Dendritic cell treated with granulocyte-macrophage colony-stimulating factor and Interleukin-4, amounts not matched to agents 40 ng/mL and 50 ng/mL, for 4 days (primary cell): Measurements from ENCODE around the gene PACSIN1.

Experiments used
- H3K27ac Mint-ChIP-seq: one replicate; pipeline ENCODE4 v1.8.0; 2022; ENCODE audit warnings: mild to moderate bottlenecking, mixed read lengths
- H3K27me3 Mint-ChIP-seq: one replicate; pipeline ENCODE4 v1.8.0; 2022; ENCODE audit warnings: mild to moderate bottlenecking, mixed read lengths
- H3K36me3 Mint-ChIP-seq: one replicate; pipeline ENCODE4 v1.8.0; 2022; ENCODE audit warnings: low read depth, mixed read lengths
- H3K4me1 Mint-ChIP-seq: one replicate; pipeline ENCODE4 v1.8.0; 2022; ENCODE audit warnings: low read depth, mixed read lengths
- H3K4me3 Mint-ChIP-seq: one replicate; pipeline ENCODE4 v1.8.0; 2022; ENCODE audit warnings: mild to moderate bottlenecking, moderate library complexity, mixed read lengths
- H3K9me3 Mint-ChIP-seq: one replicate; pipeline ENCODE4 v1.8.0; 2022; ENCODE audit warnings: mixed read lengths
- intact Hi-C: fragments of 100-400 bp; cut with micrococcal nuclease; formaldehyde crosslinking; loops from one replicate; pipeline ENCODE4 v1.15.0; 2022

The PACSIN1 gene

DNA sequence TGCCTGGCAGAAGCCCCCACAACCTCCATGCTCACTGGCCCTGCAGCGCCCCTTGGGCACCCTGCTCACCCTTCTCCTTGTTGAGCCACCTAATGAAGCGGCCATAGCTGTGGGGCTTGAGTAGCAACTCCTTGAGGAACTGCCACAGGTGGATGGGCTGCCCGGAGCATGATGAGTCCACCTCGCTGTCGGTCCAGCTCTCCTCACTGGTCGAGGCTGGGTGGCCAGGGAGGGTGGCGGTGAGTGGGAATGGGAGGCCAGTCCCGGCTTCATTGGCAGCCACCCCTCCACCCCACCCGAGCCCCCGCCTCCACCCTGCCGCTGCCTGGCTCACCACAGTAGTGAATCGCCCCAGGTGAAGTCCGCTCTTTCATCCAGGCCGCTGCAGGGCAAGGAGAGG is 73.3 kb downstream of the PACSIN1 start:
- intact Hi-C loops = no loop called here
- peaks cover 8% of the 10 kb centered on the region for H3K4me1 Mint-ChIP-seq
- no peaks in the 10 kb centered on the region for H3K9me3 Mint-ChIP-seq
- no peaks in the 10 kb centered on the region for H3K27me3 Mint-ChIP-seq
- H3K27ac Mint-ChIP-seq = no peak overlapping the region
- no peak overlapping the region for H3K4me3 Mint-ChIP-seq
- no peaks in the 10 kb centered on the region for H3K36me3 Mint-ChIP-seq

DNA sequence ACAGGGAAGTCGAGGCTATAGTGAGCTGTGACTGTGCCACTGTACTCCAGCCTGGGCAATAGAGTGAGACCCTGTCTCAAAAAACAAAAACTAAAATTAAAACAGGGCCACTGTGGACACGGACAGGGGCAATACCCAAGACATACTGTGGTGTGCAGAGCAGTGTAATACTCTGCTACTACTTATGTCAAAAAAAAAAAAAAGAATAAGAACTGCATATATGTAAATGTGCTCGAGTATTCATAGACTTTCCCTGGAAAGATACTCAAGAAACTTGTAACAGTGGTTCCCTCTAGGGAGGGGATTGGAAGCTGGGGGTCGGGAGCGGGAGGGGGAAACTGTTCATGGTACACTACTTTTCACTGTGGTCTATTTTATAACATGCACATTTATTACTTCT is 74.3 kb downstream of the PACSIN1 start:
- H3K27me3 Mint-ChIP-seq = peaks cover 2% of the 10 kb centered on the region
- peaks cover 18% of the 10 kb centered on the region for H3K4me1 Mint-ChIP-seq
- no peak overlapping the region for H3K4me3 Mint-ChIP-seq
- H3K27ac Mint-ChIP-seq = no peak overlapping the region
- H3K36me3 Mint-ChIP-seq = no peaks in the 10 kb centered on the region
- H3K9me3 Mint-ChIP-seq = no peaks in the 10 kb centered on the region
- intact Hi-C loops = no loop called here

DNA sequence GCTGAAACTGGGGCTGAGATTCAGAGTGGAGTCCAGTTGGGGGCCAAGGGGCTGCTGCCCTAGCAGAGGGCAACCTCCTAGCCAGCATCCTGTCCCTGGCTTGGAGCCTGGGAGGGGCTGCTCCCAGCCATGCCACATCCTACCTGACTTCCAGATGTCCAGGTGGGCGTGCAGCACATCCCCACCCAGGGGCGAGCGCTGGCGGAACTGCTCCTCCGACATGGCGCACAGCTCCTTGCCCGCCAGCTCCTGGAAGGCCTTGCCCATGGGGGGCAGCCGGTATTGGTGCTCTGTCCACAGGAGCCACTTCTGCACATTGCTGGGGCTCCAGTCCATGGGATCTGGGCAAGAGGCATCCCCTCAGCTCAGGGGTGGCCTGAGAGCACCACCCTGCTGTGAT is 75.0 kb downstream of the PACSIN1 start:
- Mint-ChIP-seq H3K4me3 (no peak overlapping the region), H3K27ac (no peak overlapping the region), H3K27me3 (peaks cover 4% of the 10 kb centered on the region), H3K9me3 (no peaks in the 10 kb centered on the region), H3K36me3 (no peaks in the 10 kb centered on the region), H3K4me1 (peaks cover 19% of the 10 kb centered on the region)
- intact Hi-C loops = no loop called here

DNA sequence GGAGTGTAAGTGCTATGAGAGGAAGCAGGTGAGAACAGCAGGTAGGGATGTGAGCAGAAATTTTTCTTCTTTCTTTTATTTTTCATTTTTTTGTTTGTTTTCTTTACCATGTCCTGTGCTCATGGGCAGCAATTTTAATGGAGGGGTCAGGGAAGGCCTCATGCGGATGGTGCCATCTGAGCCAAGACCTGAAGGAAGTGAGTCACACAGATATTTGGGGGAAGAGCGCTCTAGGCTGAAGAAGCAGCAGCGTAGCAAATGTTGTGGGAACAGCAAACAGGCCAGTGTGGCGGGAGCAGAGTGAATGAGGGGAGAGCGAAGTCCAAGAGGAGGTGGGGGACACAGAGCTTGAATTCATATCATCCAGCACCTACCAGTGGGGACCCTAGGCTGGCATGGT is 77.5 kb downstream of the PACSIN1 start:
- H3K4me1 Mint-ChIP-seq = peaks cover 25% of the 10 kb centered on the region
- no peak overlapping the region for H3K4me3 Mint-ChIP-seq
- intact Hi-C loops = no loop called here
- no peaks in the 10 kb centered on the region for H3K9me3 Mint-ChIP-seq
- H3K27me3 Mint-ChIP-seq = peaks cover 12% of the 10 kb centered on the region
- H3K36me3 Mint-ChIP-seq = no peaks in the 10 kb centered on the region
- H3K27ac Mint-ChIP-seq = no peak overlapping the region

- Mint-ChIP-seq H3K4me1 (peaks cover 25% of the 10 kb centered on the region), H3K27ac (no peak overlapping the region), H3K4me3 (no peak overlapping the region), H3K36me3 (no peaks in the 10 kb centered on the region), H3K27me3 (peaks cover 12% of the 10 kb centered on the region), H3K9me3 (no peaks in the 10 kb centered on the region)
- intact Hi-C loops = no loop called here
Observed at GRCh38 chr6:34544052-34544604, 78.3 kb downstream of the PACSIN1 start.

- intact Hi-C loops = no loop called here
- Mint-ChIP-seq H3K27me3 (peaks cover 12% of the 10 kb centered on the region), H3K27ac (no peak overlapping the region), H3K4me1 (peaks cover 25% of the 10 kb centered on the region), H3K9me3 (no peaks in the 10 kb centered on the region), H3K36me3 (no peaks in the 10 kb centered on the region), H3K4me3 (no peak overlapping the region)
Observed at GRCh38 chr6:34544776-34545471, 79.0 kb downstream of the PACSIN1 start.

DNA sequence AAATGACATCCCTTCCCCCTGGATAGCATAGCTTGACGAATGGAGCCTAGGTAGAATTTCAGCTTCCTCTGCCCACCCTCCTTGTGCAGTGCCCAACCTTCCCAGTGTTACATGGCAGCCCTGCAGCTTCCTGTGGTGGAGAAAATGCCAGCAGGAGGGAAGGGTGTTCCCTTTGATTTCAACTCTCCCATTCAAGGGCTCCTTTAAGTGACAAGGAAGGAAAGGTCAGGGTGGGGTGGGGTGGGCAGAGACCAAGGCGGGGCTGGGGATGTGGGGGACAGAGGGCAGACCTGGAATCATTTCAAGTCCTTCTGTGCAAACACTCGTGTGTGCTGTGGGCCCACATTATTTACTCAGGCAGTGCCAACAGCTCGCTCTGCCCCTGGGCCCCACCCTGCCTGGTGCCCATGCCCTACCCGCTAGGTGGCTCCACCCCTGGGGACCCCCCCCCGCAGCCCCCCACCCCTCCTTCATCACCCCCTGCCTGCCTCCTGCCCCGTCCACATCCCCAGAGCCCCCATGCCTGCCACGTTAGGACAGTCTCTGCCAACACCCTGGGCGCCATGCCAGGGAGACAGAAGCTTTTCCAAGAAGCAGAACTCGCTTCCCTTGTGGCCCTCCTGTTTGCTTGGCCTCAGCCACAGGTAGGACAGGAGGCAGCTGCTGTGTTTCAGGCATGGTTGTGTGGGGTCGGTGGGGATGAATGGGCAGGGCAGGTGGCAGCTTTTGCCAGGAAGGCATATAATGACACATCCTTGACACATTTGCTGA is 80.9 kb downstream of the PACSIN1 start:
- intact Hi-C loops = no loop called here
- H3K4me3 Mint-ChIP-seq = no peak overlapping the region
- peaks cover 33% of the 10 kb centered on the region for H3K4me1 Mint-ChIP-seq
- no peaks in the 10 kb centered on the region for H3K9me3 Mint-ChIP-seq
- peaks cover 14% of the 10 kb centered on the region for H3K27me3 Mint-ChIP-seq
- no peak overlapping the region for H3K27ac Mint-ChIP-seq
- no peaks in the 10 kb centered on the region for H3K36me3 Mint-ChIP-seq

DNA sequence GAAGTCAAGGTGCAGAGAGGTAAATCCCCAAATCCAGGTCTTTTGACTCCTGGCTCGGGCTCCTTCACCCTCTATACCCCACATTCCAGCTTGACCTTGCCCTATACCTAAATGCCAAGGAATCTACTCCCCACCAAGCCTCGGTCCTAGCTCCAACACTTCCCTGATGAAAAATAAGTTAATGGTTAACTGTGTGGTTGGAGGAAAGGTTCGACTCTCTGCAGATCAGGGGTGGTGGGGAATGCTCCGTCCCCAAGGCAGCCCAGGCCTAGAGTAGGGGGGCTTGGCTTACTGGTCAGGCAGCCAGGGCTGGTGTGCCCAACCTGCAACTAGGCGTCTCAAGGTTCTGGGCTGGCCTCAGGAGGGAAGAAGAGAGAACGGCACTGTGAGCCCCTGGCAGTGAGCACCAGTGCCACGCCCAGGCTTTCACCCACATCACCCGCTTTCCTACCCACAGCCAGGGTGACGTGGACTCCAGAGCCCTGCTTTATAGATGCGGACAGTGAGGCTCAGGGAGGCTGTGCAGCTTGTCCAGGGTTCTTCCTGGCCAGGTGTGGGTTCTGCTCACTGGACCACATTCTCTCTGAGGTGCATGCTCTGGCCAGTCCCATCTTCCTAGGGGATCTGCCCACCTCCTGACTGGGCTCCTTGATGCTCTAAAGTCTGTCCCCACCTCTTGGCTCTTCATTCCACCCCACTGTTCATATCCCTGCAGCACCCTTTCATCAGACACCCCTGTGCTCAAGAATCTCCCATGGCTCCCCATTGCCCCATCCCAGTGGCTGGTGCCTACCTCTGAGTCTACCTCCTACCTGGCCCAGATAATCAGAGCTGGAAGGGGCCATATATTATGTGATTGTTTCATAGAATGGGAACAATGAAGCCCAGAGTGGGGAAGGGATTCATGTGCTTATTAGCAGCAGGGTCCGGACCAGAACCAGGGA is 82.1 kb downstream of the PACSIN1 start:
- no peaks in the 10 kb centered on the region for H3K36me3 Mint-ChIP-seq
- no peaks in the 10 kb centered on the region for H3K9me3 Mint-ChIP-seq
- H3K27ac Mint-ChIP-seq = no peak overlapping the region
- no peak overlapping the region for H3K4me3 Mint-ChIP-seq
- H3K4me1 Mint-ChIP-seq = peaks cover 44% of the 10 kb centered on the region
- intact Hi-C loops = no loop called here
- H3K27me3 Mint-ChIP-seq = peaks cover 20% of the 10 kb centered on the region

DNA sequence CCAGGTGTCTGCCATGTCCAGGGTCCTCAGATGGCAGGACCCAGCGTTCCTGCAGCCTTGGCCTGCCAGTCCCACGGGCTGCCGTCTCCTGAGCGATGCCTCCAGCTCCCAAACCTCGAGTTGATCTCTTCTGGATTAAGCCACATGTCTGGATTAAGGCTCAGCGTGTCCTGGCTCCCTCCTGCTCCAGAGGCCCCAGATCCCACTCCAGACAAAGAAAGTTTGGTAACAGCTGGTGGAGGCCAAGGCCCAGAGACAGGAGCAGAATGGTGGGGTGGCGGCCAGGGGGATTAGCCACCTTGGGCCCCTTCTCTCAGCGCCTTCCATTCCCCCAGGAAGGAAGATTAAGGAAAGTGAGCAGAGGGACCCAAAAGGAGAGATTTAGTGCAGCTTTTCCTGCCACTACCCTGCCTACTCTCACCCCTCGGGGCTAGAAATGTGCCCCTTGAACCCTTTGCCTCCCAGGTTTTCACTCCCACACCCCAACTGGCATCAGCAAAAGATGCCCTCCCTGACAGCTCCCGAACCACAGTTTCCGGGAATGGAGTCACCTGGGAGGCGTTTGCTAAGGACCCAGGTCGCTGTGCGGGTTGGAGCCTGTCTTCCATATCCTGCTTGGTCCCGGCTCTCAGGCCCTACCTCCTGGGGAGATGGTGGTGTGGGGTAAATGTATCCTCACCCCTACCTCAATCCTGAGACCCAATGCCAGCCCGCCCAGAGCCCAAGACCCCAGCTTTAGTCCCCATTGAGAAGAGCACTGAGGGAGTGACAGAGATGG is 83.3 kb downstream of the PACSIN1 start:
- Mint-ChIP-seq H3K36me3 (no peaks in the 10 kb centered on the region), H3K4me1 (peaks cover 49% of the 10 kb centered on the region), H3K4me3 (no peak overlapping the region), H3K27me3 (peaks cover 24% of the 10 kb centered on the region), H3K27ac (no peak overlapping the region), H3K9me3 (no peaks in the 10 kb centered on the region)
- intact Hi-C loops = no loop called here

DNA sequence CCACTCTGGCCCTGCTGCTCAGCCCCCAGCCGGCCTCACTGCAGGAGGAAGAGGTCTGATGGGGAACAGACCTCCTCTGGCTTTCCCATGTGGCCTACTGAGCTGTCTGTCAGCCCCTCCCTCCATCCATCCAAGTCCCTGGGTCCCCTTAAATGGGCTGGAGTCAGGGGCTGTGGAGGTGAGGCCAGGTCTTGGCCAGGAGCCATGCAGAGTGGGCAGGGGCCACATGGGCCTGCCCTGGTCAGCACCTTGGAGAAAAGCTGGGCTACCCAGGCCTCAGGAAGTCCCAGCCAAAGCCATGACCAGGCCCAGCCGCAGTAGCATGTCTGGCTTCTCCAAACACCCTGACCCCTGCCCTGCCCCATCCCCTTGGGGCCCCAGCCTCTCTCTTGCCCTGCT is 83.9 kb downstream of the PACSIN1 start:
- H3K27me3 Mint-ChIP-seq = peaks cover 26% of the 10 kb centered on the region
- no peak overlapping the region for H3K4me3 Mint-ChIP-seq
- no peak overlapping the region for H3K27ac Mint-ChIP-seq
- no peaks in the 10 kb centered on the region for H3K9me3 Mint-ChIP-seq
- no peaks in the 10 kb centered on the region for H3K36me3 Mint-ChIP-seq
- intact Hi-C loops = no loop called here
- H3K4me1 Mint-ChIP-seq = peaks cover 49% of the 10 kb centered on the region

- no peaks in the 10 kb centered on the region for H3K36me3 Mint-ChIP-seq
- H3K27me3 Mint-ChIP-seq = peaks cover 30% of the 10 kb centered on the region
- intact Hi-C loops = no loop called here
- no peak overlapping the region for H3K27ac Mint-ChIP-seq
- H3K9me3 Mint-ChIP-seq = no peaks in the 10 kb centered on the region
- H3K4me1 Mint-ChIP-seq = peaks cover 58% of the 10 kb centered on the region
- no peak overlapping the region for H3K4me3 Mint-ChIP-seq
Observed at GRCh38 chr6:34551720-34552119, 85.8 kb downstream of the PACSIN1 start.

GRCh38 chr6:34552620-34553019 is 86.7 kb downstream of the PACSIN1 start:
- Mint-ChIP-seq H3K4me1 (peaks cover 53% of the 10 kb centered on the region), H3K36me3 (no peaks in the 10 kb centered on the region), H3K27ac (peak overlapping the region; percentile 59), H3K27me3 (peaks cover 32% of the 10 kb centered on the region), H3K9me3 (no peaks in the 10 kb centered on the region), H3K4me3 (no peak overlapping the region)
- intact Hi-C loops = no loop called here

DNA sequence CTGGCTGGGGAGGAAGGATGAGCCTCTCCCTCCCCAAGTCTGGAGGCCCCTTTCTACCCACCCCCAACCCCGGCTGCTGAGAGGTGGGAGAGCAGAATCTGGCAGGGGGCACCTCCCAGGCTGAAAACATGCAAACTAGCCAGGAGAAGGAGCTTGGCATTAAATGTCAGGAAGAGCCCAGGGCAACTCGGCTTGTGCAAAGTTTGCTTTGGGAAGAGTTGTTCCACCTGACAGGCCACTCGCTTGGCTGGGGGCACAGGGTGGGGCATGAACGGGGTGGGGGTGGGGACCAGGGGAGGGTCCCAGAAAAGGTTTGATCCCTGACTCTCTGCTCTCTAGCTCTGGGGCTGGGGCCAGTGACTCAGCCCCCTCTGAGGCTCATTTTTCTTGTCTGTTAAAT is 87.3 kb downstream of the PACSIN1 start:
- Mint-ChIP-seq H3K36me3 (no peaks in the 10 kb centered on the region), H3K27me3 (peaks cover 28% of the 10 kb centered on the region), H3K4me3 (peak overlapping the region; percentile 51), H3K4me1 (peaks cover 53% of the 10 kb centered on the region), H3K27ac (peak overlapping the region; percentile 59), H3K9me3 (no peaks in the 10 kb centered on the region)
- intact Hi-C loops = no loop called here
